ENCODE data around the gene NUDCD3. TPM values are rescaled to one million over a fixed set of nuclear protein-coding genes. Genes with fewer than 3 reads are reported as not detected.

Gene NUDCD3
- total and polyA plus RNA-seq, 2 of the 8 experiments (the other 6 are each of a cell fraction or from before 2014, with no cell fraction given) = 35.2 to 93.7 TPM

DNA sequence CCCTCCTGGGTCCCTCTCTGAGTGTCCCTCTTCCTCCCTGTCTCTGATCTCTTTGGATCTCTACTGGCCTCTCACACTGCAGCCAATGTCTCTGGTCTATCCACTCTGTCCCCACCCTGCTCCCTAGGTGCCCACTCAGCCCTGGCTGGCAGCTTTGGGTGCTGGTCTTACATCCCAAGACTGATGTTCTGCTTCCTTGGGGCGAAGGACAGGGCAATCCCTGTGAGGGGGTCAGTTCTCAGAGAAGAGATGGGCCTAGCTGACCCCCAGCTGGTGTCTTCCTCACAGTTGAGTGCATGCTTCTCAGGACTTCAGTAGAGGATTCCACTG lies 113.4 kb downstream of the NUDCD3 start (continued):
- TF ChIP-seq EP300 (IDR thresholded peaks at IDR 0.05; ENCODE audit: borderline replicate concordance in 1 of 2, low read depth in 2 of 2, low read length in 2 of 2) (no peak), POLR2AphosphoS5 (IDR thresholded peaks at IDR 0.05; ENCODE audit: low read depth, low read length) (no peak)

Measured in H1 (cell line).